ENCODE results near the gene AVPR1B. TPM values are rescaled to one million over a fixed set of nuclear protein-coding genes. Genes with fewer than 3 reads are reported as not detected.

Gene AVPR1B
- total RNA-seq, 1 experiment from 2014 or later: not detected

GRCh38 chr1:206143537-206144172 is 26.5 kb upstream of the AVPR1B start:
- Histone ChIP-seq H3K9me3 (no peaks in the 10 kb centered on the region), H3K4me3 (ENCODE audit: low read depth, low read length) (no peak overlapping the region), H3K27me3 (replicated peaks; ENCODE audit: control insufficient read depth, insufficient read depth, low read length) (no peaks in the 10 kb centered on the region; the same call in 1 of the 2 replicates), H3K36me3 (ENCODE audit: control insufficient read depth, insufficient read depth, low read length) (no peaks in the 10 kb centered on the region), H3K4me1 (no peaks in the 10 kb centered on the region)
- ChIA-PET CTCF (no interaction called here), POLR2A (no interaction called here)
- no peak for DNase-seq
- Mint-ChIP-seq H3K27me3 (ENCODE audit: insufficient read depth, unreplicated experiment) (peaks cover 7% of the 10 kb centered on the region), H3K9me3 (ENCODE audit: unreplicated experiment) (no peaks in the 10 kb centered on the region), H3K4me1 (ENCODE audit: low read depth, unreplicated experiment) (no peaks in the 10 kb centered on the region), H3K27ac (ENCODE audit: unreplicated experiment) (no peak overlapping the region), H3K36me3 (ENCODE audit: insufficient read depth, unreplicated experiment) (no peaks in the 10 kb centered on the region), H3K4me3 (ENCODE audit: unreplicated experiment) (no peak overlapping the region)
- intact Hi-C loops (cut with micrococcal nuclease; ENCODE audit: unreplicated experiment): no loop called here
- no TSS peak for BruUV-seq (replicated peaks)
- TF ChIP-seq CTCF (IDR thresholded peaks at IDR 0.05; ENCODE audit: insufficient read depth in 1 of 2, low read depth in 1 of 2, low read length in 1 of 2, severe bottlenecking in 1 of 2, unreplicated experiment in 1 of 2): no peak

GRCh38 chr1:206142770-206143169 is 25.6 kb upstream of the AVPR1B start:
- no TSS peak for BruUV-seq (replicated peaks)
- Histone ChIP-seq H3K4me3 (ENCODE audit: low read depth, low read length) (no peak overlapping the region), H3K4me1 (no peaks in the 10 kb centered on the region), H3K9me3 (no peaks in the 10 kb centered on the region), H3K36me3 (ENCODE audit: control insufficient read depth, insufficient read depth, low read length) (no peaks in the 10 kb centered on the region), H3K27me3 (replicated peaks; ENCODE audit: control insufficient read depth, insufficient read depth, low read length) (no peaks in the 10 kb centered on the region; the same call in 1 of the 2 replicates)
- POLR2A ChIA-PET: no interaction called here
- H3K27ac Mint-ChIP-seq (ENCODE audit: unreplicated experiment): no peak overlapping the region
- H3K27me3 Mint-ChIP-seq (ENCODE audit: insufficient read depth, unreplicated experiment): peaks cover 7% of the 10 kb centered on the region
- no peak for DNase-seq
- no peak overlapping the region for H3K4me3 Mint-ChIP-seq (ENCODE audit: unreplicated experiment)
- intact Hi-C loops (cut with micrococcal nuclease; ENCODE audit: unreplicated experiment): no loop called here
- H3K36me3 Mint-ChIP-seq (ENCODE audit: insufficient read depth, unreplicated experiment): no peaks in the 10 kb centered on the region
- TF ChIP-seq CTCF (IDR thresholded peaks at IDR 0.05; ENCODE audit: insufficient read depth in 1 of 2, low read depth in 1 of 2, low read length in 1 of 2, severe bottlenecking in 1 of 2, unreplicated experiment in 1 of 2): no peak
- H3K4me1 Mint-ChIP-seq (ENCODE audit: low read depth, unreplicated experiment): no peaks in the 10 kb centered on the region
- no peaks in the 10 kb centered on the region for H3K9me3 Mint-ChIP-seq (ENCODE audit: unreplicated experiment)
- CTCF ChIA-PET: no interaction called here

GRCh38 chr1:206142011-206142410 is 24.8 kb upstream of the AVPR1B start:
- Histone ChIP-seq H3K36me3 (ENCODE audit: control insufficient read depth, insufficient read depth, low read length) (no peaks in the 10 kb centered on the region), H3K27me3 (replicated peaks; ENCODE audit: control insufficient read depth, insufficient read depth, low read length) (no peaks in the 10 kb centered on the region; the same call in 1 of the 2 replicates), H3K9me3 (no peaks in the 10 kb centered on the region), H3K4me1 (no peaks in the 10 kb centered on the region), H3K4me3 (ENCODE audit: low read depth, low read length) (no peak overlapping the region)
- Mint-ChIP-seq H3K27me3 (ENCODE audit: insufficient read depth, unreplicated experiment) (peaks cover 7% of the 10 kb centered on the region), H3K4me1 (ENCODE audit: low read depth, unreplicated experiment) (no peaks in the 10 kb centered on the region), H3K36me3 (ENCODE audit: insufficient read depth, unreplicated experiment) (no peaks in the 10 kb centered on the region), H3K9me3 (ENCODE audit: unreplicated experiment) (no peaks in the 10 kb centered on the region), H3K4me3 (ENCODE audit: unreplicated experiment) (no peak overlapping the region), H3K27ac (ENCODE audit: unreplicated experiment) (no peak overlapping the region)
- ChIA-PET CTCF (no interaction called here), POLR2A (no interaction called here)
- TF ChIP-seq CTCF (IDR thresholded peaks at IDR 0.05; ENCODE audit: insufficient read depth in 1 of 2, low read depth in 1 of 2, low read length in 1 of 2, severe bottlenecking in 1 of 2, unreplicated experiment in 1 of 2): no peak
- no TSS peak for BruUV-seq (replicated peaks)
- no peak for DNase-seq
- intact Hi-C loops (cut with micrococcal nuclease; ENCODE audit: unreplicated experiment): no loop called here

All from Caco-2 (cell line).